ENCODE measurements around the gene ZNF710. TPM values are rescaled to one million over a fixed set of nuclear protein-coding genes. Genes with fewer than 3 reads are reported as not detected.

The ZNF710 gene
- total RNA-seq, 2 experiments from 2014 or later, result 27.0 to 28.5 TPM

GRCh38 chr15:90130291-90130690 lies 129.2 kb downstream of the ZNF710 start:
- H3K36me3 Mint-ChIP-seq, result no peaks in the 10 kb centered on the region
- no peaks in the 10 kb centered on the region for H3K4me1 Mint-ChIP-seq (ENCODE audit: low read depth)
- ChIA-PET POLR2A (no interaction called here), CTCF (no interaction called here)
- H3K4me3 Mint-ChIP-seq, result no peak overlapping the region
- no peaks in the 10 kb centered on the region for H3K9me3 Mint-ChIP-seq
- peaks cover 4% of the 10 kb centered on the region for H3K27me3 Mint-ChIP-seq
- no peak overlapping the region for H3K27ac Mint-ChIP-seq
- DNase-seq, result no peak
- intact Hi-C loops (cut with micrococcal nuclease), result no loop called here

Small RNAs within 50 kb of the gene (microRNA-seq; reads per million reads assigned to microRNA genes)
- 3.5 reads per million for gene MIR3174 (ENCODE audit: borderline microRNAs expressed, borderline number of aligned reads, borderline replicate concordance)

Other genes starting within 250 kb of the ZNF710 start
- not detected for gene MESP2, start 225.0 kb upstream of the ZNF710 start, total RNA-seq
- gene ANPEP, start 186.5 kb upstream of the ZNF710 start, total RNA-seq, result under 1 TPM; 0.12 to 0.14 TPM
- 10 to 100 TPM; 17.2 to 23.5 TPM for gene AP3S2, start 107.3 kb upstream of the ZNF710 start, total RNA-seq
- under 1 TPM in 1 of 2 experiments, not detected in 1; 0.05 TPM for gene ARPIN, start 88.4 kb upstream of the ZNF710 start, total RNA-seq
- gene IDH2, start 101.1 kb downstream of the ZNF710 start, total RNA-seq, result 100 to 1,000 TPM; 170 to 175 TPM
- 10 to 100 TPM; 13.1 to 16.7 TPM for gene SEMA4B, start 200.0 kb downstream of the ZNF710 start, total RNA-seq
- 100 to 1,000 TPM; 162 to 170 TPM for gene CIB1, start 232.6 kb downstream of the ZNF710 start, total RNA-seq
- 1 to 10 TPM; 8.0 to 9.2 TPM for gene GDPGP1, start 232.9 kb downstream of the ZNF710 start, total RNA-seq
- under 1 TPM; 0.55 to 0.73 TPM for gene TTLL13, start 248.2 kb downstream of the ZNF710 start, total RNA-seq